Breast epithelium (tissue), 3 donors: ENCODE measurements around the gene TSPAN7.

ENCODE experiments used
- POLR2A ChIP-seq: fragments of 450-650 bp; IDR thresholded peaks from one replicate; pipeline ENCODE4 v1.6.1; 2016; ENCODE audit warnings: antibody characterized with exemption, mild to moderate bottlenecking, moderate library complexity
- TF ChIP-seq, protein P1 (sequence below), 3 donors: fragments of 450-650 bp; IDR thresholded peaks; one replicate each; pipeline ENCODE4 v1.5.1; 2016 to 2017; ENCODE audit warnings: antibody characterized with exemption in 3 of 3, mild to moderate bottlenecking in 3 of 3, moderate library complexity in 3 of 3

DNA sequence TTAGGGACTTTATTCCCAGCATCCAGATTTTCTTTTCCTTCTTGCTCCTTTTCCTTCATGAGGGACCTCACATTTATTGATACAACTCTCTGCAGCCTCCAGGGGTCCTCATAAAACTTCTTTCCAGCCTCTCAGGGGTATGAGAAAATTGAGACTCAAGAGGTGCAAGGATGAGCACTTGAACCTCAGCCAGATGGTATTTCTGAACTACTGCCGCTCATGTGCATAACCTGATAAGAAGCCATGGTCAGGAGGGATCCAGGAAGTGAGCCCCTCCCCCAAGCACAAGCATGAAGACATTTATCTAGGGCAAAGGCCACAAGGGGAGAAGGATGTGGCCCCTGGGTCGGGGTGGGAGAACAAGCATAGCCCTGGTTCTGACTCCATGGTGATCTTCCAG is 73.3 kb downstream of the TSPAN7 start:
- TF ChIP-seq, protein P1, sequence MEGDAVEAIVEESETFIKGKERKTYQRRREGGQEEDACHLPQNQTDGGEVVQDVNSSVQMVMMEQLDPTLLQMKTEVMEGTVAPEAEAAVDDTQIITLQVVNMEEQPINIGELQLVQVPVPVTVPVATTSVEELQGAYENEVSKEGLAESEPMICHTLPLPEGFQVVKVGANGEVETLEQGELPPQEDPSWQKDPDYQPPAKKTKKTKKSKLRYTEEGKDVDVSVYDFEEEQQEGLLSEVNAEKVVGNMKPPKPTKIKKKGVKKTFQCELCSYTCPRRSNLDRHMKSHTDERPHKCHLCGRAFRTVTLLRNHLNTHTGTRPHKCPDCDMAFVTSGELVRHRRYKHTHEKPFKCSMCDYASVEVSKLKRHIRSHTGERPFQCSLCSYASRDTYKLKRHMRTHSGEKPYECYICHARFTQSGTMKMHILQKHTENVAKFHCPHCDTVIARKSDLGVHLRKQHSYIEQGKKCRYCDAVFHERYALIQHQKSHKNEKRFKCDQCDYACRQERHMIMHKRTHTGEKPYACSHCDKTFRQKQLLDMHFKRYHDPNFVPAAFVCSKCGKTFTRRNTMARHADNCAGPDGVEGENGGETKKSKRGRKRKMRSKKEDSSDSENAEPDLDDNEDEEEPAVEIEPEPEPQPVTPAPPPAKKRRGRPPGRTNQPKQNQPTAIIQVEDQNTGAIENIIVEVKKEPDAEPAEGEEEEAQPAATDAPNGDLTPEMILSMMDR (IDR thresholded peaks at IDR 0.05), result no peak
- TF ChIP-seq POLR2A, result no peak
